ENCODE measurements around the gene MSMO1.
"Not testable (repeated sequence)": the region's sequence is repeated elsewhere in the genome, so short reads cannot be mapped to it uniquely, and the experiment has no call there.

The MSMO1 gene

DNA sequence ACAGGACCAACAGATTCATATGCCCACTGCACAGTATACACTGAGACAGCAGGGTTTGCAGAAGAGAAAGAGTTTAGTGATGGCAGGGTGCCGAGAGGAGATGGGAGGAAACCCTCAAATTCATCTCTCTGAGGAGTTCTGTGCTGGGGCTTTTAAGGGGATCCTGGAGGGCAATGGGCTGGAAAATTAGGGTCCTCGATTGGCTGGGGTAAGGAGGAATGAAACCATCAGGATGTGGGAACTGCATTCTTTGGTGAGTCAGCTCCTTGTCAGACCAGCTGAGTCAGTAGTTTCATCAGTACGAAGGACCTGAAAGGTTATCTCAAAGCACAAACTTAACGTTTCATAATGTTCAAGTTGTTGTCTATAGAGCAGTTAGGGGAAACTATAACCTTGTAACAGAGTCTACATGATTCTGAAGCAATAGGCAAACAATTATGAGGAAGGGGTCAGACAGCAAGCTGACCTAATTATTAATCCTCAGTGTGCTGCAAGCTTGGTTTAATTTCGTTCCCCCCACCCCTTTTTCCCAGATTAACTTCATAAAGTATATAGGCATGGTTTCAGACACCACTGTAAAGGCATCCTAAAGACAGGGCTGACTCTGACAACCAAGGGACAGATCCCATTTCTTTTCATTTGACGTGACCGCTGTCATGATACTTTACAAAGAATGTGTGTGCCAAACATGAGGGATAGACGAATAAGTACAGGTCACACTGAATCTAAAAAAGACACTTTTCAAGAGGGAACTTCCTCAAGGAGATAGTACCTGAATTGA is 1.5 kb upstream of the MSMO1 start:
- peak; percentile 92 for DNase-seq

DNA sequence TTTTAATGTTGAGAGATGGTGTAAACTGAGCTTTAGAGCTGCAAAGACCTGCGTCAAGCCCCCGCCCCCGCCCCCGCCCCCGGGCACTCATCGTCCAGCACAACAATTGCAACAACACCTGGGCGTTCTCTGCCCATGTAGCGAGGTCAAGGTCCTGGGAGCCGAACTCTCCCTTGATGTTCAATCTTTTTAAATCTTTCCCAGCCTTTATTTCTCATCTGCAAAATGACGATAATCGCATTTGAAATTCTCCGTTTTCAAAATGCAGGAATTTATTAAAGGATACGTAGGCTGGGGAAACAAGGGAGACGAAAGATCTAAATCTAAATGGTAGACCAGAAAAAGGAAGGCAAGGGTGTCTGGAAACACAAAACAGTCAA is 648 bp upstream of the MSMO1 start:
- DNase-seq, result no peak

DNA sequence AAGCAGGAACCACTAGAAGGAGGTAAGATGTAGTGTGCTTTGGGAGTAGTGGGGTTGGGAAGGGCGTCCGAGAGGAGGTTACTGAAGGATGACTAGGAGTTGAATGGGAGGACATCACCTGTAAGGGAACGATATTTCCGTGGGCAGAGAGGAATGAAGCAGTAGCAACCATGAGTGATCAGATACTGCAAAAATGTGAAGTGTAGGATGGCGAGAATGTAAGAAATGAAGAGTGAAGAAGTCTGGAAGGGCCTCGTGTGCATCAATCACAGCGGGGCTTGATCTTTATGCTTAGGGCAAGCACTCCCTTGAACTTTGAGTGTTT is 594 bp downstream of the MSMO1 start:
- no peak for DNase-seq

DNA sequence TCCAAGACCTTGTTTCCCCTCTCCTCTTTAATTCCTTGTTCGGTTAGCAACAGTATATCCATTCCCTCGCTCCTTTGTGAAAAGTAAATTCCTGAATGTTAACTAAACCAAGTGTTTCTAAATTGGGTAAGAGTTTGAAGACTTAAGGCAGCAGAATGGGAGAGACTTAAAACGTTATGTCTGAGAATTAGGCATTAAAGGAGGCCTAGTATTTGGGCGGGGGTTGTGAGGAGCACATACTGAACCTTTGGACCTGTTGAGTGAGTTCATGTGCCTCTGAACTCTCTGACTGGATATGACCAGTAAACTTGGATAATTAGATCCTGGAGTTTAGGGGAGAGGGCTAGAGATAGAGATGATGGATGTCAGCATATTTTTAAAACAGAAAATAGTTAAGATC is 1.2 kb downstream of the MSMO1 start:
- DNase-seq, result no peak

DNA sequence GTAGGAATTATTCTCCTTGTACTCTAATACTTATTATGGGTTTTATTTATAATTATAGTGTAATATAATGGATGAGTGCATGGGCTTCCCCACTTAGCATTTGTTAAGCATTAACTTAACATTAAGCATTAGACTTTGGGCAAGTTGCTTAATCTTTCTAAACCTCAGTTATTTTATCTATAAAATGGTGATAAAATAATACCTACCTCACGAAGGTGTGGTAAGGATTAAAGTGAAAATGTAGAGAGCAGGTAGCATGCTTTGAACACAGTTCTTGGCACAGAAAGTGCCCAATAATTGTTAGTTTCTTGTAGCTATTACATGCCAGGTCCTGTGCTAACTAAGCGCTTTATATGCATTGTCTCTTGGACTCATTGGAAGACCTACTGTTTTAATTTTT is 2.6 kb downstream of the MSMO1 start:
- DNase-seq, result no peak

DNA sequence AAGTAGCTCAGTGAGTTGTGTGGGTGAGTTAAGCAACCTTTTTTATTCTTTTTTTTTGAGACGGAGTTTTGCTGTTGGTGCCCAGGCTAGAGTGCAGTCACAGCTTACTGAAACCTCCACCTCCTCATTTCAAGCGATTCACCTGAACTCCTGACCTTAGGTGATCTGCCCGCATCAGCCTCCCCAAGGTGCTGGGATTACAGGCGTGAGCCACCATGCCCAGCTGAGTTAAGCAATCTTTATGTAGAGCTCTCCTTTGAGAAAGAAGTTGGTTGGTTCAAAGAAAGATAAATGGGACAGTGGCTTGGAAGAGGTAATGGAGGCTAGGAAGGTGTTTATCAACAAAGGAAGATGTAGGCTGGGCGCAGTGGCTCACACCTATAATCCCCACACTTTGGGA is 3.2 kb downstream of the MSMO1 start:
- no peak for DNase-seq

DNA sequence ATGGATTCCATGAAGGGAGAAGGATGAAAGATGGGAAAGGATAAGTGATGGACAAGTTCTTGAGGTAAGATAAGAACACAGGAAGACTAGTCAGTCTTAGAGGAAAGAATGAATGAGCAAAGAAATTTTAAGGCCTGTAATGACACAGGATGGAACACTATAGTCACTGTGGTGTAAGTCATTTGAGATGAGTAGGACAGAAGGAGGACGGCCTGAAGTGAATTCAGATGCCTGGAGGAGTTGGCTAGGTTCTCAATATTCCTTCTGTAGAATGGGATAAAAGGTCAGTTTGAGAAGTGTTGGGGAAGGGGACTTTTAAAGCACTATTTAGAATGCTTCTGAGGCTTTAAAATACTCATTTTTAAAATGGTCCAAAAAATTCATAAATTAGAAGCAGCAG is 3.9 kb downstream of the MSMO1 start:
- no peak for DNase-seq

DNA sequence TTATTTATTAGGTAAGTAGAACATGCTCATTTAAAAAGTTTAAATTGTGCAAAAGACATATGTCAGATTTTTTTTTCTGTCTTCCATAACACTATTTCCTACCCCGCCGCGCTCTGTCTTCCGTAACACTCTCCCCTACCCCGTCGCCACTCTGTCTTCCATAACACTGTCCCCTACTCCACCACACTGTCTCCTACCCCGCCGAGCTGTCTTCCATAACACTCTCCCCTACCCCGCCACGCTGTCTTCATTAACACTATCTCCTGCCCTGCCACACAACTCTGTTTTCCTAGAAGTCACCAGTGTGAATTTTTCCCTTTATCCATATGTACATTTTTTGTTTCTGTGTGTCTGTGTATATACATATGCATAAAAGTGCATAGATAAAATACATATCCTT is 4.4 kb downstream of the MSMO1 start:
- DNase-seq, result no peak

DNA sequence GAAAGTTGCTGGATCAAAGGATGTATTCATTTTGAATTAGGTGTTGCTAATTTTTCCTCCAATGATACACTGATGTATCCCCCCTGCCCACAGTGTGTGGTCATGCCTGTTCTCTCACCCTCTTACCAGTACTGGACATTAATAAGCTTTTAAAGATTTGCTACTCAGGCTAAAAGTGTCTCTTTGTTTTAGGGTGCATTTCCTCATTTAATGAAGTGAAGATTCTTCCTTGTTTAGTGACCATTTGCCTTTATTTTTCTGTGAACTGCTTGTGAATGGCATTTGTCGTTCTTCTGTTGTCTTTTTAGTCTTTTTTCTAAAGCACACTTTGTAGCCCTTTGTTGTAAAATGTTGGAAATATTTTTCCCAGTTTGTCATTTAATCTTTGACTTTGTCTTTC is 5.0 kb downstream of the MSMO1 start:
- DNase-seq, result no peak

DNA sequence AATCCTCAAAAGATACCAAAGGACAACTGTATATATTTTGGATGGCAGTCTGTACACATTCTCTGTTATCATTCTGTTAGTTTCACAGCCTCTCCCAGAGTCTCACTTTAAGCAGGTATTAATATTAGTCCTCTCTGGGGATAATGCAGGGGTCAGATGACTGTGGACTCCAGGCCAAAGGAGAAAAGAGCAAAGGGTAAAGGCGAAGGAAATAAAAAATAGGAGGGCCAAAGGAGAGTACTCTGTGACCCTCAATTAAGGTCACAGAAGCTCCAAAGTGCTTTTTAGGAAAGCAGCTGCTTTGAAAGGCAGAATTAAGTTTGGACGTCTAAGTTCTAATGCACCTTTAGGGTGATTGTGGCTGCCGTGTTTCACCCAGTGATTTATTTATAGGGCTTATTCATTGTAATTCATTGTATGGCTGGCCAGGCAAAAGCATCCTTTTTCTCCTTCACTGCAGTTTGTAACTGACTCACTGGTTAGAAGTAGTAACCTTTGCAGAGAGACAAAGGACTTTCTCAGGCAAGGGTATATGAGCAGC is 7.8 kb downstream of the MSMO1 start:
- no peak for DNase-seq

DNA sequence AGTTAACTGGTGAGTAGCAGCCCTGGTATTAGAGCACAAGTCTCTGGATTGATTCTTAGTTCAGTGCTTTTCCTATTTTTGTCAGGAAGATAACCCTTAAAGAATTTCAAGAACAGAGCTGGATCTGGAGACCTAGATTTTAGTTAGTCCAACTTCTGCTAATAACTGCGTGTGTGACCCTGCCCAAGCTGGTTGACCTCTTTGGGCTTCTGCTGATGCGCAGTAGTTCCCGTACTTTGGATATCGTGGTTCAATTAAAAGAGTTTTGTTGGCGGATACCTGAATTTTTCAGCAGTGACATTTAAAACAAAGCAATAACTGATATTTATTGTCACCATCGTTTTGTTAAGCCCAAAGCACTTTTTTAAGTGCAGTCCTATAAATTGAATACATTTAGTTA is 9.3 kb downstream of the MSMO1 start:
- DNase-seq, result no peak

DNA sequence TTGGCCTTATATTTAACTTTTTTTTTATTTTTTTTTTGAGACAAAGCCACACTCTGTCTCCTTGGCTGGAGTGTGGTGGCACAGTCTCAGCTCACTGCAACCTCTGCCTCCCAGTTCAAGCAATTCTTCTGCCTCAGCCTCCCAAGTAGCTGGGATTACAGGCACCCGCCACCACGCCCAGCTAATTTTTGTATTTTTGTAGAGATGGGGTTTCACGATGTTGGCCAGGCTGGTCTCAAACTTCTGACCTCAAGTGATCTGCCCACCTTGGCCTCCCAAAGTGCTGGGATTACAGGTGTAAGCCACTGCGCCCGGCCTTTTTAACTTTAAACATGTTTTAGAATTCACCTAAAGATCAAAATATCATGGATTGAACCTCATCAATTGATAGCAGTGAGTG is 14.9 kb downstream of the MSMO1 start:
- not testable (repeated sequence) for DNase-seq

DNA sequence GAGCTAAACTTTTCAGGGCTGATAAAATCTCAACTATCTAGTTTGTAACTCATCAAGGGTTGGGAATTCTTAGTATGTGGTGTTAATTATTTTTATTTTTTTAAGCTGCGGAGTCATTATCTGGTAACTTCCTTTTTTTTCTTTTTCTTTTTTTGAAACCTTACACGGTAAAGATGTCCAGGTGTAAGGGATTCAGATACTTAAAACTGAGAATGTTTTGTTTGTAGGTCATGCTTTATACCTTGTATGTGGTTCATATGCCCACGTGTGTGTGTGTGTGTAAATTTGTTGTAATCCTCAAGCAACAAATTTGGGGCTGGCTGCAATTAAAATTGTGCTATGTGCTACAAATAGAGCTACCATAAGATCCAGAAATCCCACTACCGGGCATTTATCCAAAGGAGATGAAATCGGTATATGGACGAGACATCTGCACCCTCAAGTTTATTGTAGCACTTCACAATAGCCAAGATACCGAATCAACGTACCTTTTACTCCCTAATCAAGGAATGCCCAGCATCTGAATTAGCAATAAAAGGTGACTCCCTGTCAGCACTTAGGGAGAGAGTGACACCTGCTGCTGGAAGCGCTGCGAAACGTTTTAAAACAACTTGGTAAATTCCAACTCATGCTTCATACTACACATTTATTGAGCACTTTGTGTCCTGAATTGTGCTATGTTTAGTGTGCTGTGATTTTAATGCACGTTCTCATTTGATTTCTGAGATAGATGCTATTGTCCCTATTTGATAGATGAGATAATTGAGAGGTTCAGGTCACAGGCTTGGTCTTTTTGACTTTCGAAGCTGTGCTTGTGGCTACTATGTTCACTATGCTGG is 16.1 kb downstream of the MSMO1 start:
- no peak for DNase-seq

DNA sequence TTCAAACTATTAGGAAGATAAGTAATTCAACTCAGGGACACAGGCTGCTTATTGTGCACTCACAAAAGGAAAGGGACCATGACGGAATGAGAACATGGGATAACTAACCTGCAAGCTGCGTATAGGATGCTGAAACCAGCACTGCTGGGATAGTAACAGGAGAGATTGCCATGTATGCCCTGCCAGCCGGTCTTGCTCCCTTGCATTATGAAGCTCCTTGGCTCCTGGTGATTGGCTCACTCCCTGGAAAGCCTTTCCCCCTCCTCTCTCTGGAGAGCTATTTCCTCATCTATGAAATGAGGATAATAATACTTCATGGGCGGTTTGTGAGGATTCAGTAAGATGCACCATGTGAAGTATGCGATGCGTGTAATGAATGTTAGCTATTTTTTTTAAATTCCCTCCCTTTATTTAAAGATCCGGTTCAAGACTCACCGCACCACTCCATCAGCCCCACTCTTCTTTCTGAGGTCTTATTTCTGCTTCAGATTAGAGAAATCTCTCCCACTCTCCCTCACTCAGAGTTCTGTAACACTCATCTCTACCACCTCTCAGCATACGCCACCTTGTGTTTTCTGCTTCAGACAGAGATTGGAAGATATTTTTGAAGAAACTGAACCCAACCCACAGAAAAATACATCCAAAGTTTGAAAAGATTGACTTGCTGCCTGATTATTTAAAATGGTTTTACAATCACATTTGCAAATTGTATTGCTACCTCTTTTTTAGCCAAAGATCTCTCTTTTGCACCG is 18.4 kb downstream of the MSMO1 start:
- peak; percentile 25 for DNase-seq

DNA sequence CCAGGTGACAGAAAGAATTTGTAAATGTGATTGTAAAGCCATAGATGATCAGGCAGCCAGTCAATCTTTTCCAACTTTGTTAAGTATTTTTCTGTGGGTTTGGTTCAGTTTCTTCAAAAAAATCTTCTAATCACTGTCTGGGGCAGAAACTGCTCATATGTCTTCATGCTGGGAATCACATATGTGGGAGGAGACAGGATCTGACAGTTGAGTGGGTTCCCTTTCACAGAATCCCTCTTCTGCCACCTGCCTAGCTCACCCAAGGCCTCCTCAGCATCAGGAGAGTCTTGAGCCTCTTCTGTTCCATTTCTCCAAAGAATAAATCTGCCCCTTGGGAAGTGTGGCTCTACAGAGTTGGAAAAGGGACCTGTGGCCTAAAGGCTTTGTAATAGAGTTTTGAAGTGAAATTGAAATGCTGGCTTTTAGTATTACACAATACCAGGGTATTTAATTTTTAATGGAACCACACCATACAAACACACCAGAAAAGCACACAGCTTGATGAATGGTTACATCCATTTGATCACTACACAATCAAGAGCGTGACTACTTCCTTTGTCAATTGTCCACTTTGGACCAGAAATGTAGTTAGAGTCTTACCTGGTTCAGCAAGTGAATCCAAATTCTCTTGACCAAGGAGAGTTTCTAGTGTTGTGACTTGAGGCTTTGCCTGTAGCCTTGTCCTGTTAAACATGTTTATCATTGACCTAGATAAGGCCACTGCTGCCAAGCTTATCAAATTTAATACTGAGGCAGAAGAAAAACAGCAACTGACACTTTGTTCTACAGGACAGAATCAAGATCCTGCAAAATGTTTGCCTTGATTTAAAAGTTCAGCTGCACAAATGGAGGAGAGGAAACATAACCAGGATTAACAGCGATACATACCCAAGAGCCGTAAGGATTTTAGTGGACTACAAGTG is 20.4 kb downstream of the MSMO1 start:
- no peak for DNase-seq

DNA sequence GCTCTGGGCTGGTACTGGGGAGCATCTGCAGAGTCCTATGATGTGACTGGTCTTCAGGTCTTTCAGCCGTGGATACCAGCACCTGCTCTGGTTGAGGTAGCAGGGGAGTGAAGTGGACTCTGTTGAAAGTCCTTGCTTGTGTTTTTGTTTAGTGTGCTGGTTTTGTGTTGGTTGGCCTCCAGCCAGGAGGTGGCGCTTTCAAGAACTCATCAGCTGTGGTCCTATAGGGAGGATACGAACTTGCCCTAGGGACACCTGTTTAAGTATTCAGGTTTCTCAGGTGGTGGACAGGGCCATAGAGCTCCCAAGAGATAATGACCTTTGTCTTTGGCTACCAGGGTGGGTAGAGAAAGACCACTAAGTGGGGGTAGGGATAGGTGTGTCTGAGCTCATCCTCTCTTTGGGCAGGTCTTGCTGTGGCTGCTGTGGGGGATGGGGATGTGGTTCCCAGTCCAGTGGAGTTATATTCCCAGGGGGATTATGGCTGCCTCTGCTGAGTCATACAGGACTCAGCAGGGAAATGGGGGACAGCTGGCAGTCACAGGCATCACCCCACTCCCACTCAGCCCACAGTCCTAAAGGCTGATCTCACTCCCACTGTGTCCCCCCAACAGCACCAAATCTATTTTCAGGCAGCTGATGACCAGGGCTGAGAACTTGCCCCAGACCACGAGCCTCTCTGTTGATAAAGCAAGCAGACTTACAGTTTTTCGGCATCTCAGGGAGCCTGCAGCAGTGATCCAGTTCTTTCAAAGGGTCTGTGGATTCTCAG is 24.1 kb downstream of the MSMO1 start:
- DNase-seq, result no peak

DNA sequence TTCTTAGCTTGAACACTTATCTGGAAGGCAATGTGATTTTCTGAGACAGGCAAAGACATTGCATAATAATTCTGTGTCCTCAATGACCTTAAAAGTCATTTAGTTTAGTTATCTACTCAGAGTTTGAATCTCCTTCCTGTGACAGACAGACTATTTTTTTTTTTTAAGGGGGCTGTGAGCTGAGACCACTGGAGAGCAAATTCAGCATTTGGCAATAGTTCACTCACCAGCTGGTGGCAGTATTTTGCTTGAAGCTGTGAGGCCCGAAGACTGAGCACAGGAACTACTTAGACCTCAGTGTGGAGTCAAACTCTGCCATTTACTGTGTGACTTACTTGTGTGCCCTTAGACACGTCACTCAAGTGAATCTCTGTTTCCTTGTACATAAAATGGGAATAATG is 28.4 kb downstream of the MSMO1 start:
- DNase-seq, result peak; percentile 54

DNA sequence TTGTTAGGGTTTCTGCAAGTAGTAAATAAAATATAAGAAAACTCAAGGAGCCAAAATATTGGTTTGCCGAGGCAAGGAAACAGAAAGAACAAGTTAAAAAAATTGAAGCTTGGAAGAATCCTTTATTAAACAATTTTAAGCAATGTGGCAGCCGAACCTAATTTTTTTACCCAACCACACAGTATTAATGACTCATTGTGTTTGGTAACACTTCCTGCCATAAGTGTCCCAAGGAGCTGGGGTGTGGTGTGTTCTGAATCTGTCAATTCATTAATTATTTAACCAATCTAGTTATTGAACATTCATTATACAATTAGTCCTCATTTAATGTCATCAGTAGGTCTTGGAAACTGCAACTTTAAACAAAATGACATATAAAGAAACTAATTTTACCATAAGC is 32.0 kb downstream of the MSMO1 start:
- peak; percentile 58 for DNase-seq

DNA sequence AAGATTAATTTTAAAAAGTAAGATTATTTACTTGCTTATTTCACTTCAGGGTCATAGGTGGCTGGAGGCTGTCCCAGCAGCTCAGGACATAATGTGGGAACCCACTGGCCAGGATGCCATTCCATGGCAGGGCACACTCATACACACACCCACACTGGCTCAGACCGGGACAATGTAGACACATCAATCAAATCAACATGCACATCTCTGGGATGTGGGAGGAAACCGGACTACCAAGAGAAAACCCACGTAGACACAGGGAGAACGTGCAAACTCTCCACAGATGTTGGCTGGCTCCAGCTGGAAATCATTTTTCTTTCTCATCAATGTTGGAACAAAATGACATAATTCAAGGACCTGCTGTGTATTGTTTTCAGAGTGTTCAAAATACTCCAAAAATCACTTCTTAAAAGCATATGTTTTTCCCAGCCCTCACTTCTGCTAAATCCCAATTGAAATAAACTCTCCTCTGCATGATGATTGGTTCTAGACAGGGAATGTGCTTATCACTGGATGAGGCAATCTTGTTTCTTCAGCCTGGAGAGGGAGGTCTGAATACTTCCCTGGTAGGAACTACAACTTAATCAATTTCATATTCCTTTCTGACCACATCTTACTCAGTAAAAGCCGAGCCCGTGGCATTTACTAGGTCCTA is 32.7 kb downstream of the MSMO1 start:
- DNase-seq, result peak; percentile 80

DNA sequence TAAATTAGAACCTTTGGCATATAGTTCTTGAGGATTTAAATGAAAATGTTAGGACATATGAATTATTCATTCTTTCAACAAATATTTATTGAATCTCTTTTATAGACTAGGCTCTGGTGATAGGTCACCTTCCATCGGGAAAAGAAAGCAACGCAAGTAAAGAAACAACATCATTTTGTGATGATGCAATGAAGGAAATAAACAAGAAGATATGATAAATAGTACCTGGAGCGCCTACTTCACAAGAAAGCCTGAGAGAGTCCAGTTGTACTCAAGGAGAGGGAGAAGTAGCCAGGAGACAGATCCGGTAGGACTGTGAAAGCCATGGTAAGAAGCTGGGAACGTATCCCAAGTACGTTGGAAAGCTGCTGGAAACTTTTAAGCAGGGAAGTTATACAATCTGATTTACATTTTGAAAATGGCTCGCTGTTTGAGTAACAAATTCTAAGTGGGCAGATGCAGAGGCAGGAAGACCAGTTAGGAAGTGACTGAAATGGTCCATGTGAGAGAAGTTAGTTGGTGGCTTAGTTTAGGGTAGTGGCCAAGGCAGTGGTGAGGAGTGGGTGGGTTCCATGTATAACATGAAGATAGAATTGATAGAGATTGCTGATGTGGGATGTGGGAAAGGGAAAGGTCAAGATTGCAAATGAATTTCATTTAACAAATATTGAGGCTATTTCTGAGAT is 33.7 kb downstream of the MSMO1 start:
- no peak for DNase-seq

DNA sequence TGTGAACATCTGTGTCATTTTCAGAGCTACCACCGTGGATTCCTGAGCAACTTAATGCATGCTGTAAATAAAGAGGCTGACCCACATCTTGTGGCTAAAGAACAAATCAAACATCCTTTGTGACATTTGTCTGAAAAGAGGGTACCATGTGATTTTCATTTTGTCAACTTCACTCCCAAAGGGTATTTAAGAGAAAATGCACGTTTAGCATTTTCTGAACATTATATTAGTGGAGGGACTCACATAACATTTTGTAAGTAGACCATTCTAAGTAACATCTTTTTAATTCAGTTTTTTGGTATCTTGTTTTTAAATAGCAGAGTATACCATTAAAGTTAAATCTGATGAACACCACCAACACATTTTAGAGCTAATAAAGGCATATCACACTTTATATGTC is 34.3 kb downstream of the MSMO1 start:
- no peak for DNase-seq

All from fibroblast of upper back skin (primary cell).